K562 (cell line): ENCODE data around the gene OPA3. TPM values are rescaled to one million over a fixed set of nuclear protein-coding genes. Genes with fewer than 3 reads are reported as not detected.

ENCODE experiments used
- ATAC-seq: fragments of 200-7000 bp; cut with Tn5 transposase; 3 replicates; pipeline ENCODE4 v1.9.1; 2020; ENCODE audit warnings: moderate library complexity
- BruUV-seq: library from RNA; stranded (reverse); fragments of 400-500 nt; replicated peaks from 2 replicates; lab custom pipeline; 2021; lab: Mats Ljungman, UMichigan
- CTCF ChIA-PET: fragments of 300-600 bp; formaldehyde crosslinking; extraction: SDS; loops from one replicate; lab custom pipeline; 2021; ENCODE audit warnings: low intra/inter-chr PET ratio; lab: Yijun Ruan, JAX
- POLR2A ChIA-PET: fragments of 300-600, 350-650 bp; sonication (Branson Sonifier 250); formaldehyde crosslinking; extraction: SDS; loops from one replicate; lab custom pipeline; 2021; ENCODE audit warnings: antibody characterized with exemption, inconsistent platforms; lab: Yijun Ruan, JAX
- DNase-seq, 4 experiments: peaks; one replicate each; pipeline versions ENCODE4 v3.0.0 to v3.0.0-alpha.2; 2011 to 2018; ENCODE audit warnings: low spot score in 3 of 4, mixed read lengths in 3 of 4; ENCODE audit errors: extremely low read depth in 1 of 4
- FAIRE-seq: peaks from 2 replicates; lab custom pipeline; 2011; peaks lifted over from hg19 to GRCh38; lab: Jason Lieb, UNC
- H2AFZ ChIP-seq: 2 replicates; pipeline ENCODE4 v1.6.0; 2011; ENCODE audit warnings: low read depth, low read length, control low read depth, inconsistent platforms
- H3K27ac ChIP-seq: fragments of 200-600 bp; 3 replicates; pipeline ENCODE4 v1.8.0; 2011; ENCODE audit warnings: low read depth, mild to moderate bottlenecking, control low read depth, inconsistent platforms, low read length, moderate library complexity, mixed read lengths; ENCODE audit errors: extremely low read depth
- H3K27me3 ChIP-seq, 2 experiments: fragments of 300-600 bp in 1 of 2; 2 replicates in 1 of 2; 3 replicates in 1 of 2; pipeline versions ENCODE4 v1.6.0 to v1.8.0; 2011; ENCODE audit warnings: inconsistent platforms in 2 of 2, low read length in 2 of 2, mild to moderate bottlenecking in 1 of 2, mixed read lengths in 1 of 2, moderate library complexity in 1 of 2; ENCODE audit not compliant: control insufficient read depth in 2 of 2, insufficient read depth in 2 of 2
- H3K36me3 ChIP-seq: fragments of 300-600 bp; 3 replicates; pipeline ENCODE4 v1.8.0; 2011; ENCODE audit warnings: mild to moderate bottlenecking, low read length, inconsistent platforms; ENCODE audit not compliant: control insufficient read depth, insufficient read depth
- H3K4me1 ChIP-seq, 2 experiments: fragments of 200-600 bp in 1 of 2; replicated peaks in 1 of 2; 2 replicates in 1 of 2; 3 replicates in 1 of 2; pipeline versions ENCODE4 v1.5.1 to v1.8.0; 2011; ENCODE audit warnings: inconsistent platforms in 2 of 2, low read length in 2 of 2, mild to moderate bottlenecking in 1 of 2, mixed read lengths in 1 of 2, moderate library complexity in 1 of 2; ENCODE audit not compliant: control insufficient read depth in 2 of 2, insufficient read depth in 2 of 2
- H3K4me2 ChIP-seq: 2 replicates; pipeline ENCODE4 v1.6.1; 2011; ENCODE audit warnings: low read length, control low read depth, inconsistent platforms, mixed read lengths; ENCODE audit not compliant: insufficient read depth
- H3K4me3 ChIP-seq: fragments of 200-600 bp; sonication (generic), shearing (Covaris generic); 2 replicates; pipeline ENCODE4 v1.5.1; 2016; ENCODE audit warnings: control low read depth, inconsistent platforms
- H3K79me2 ChIP-seq: fragments of 200-600 bp; 3 replicates; pipeline ENCODE4 v1.8.0; 2011; ENCODE audit warnings: low read length, inconsistent platforms; ENCODE audit not compliant: control insufficient read depth, insufficient read depth
- H3K9ac ChIP-seq, 2 experiments: 2 replicates each; pipeline versions ENCODE4 v1.6.0 to v1.6.1; 2011; ENCODE audit warnings: low read depth in 2 of 2, low read length in 2 of 2, control low read depth in 1 of 2, inconsistent platforms in 1 of 2, mild to moderate bottlenecking in 1 of 2, mixed read lengths in 1 of 2; ENCODE audit not compliant: insufficient read depth in 1 of 2
- H3K9me1 ChIP-seq: one replicate; pipeline ENCODE4 v1.6.0; 2011; ENCODE audit warnings: inconsistent platforms, mild to moderate bottlenecking, low read length, moderate library complexity; ENCODE audit not compliant: control insufficient read depth, insufficient read depth
- H3K9me3 ChIP-seq: replicated peaks from 2 replicates; pipeline ENCODE4 v1.5.1; 2011; ENCODE audit warnings: low read depth, low read length, inconsistent platforms; ENCODE audit not compliant: control insufficient read depth, insufficient read depth
- H4K20me1 ChIP-seq: replicated peaks from 2 replicates; pipeline ENCODE4 v1.6.1; 2011; ENCODE audit warnings: low read length, inconsistent platforms, mixed read lengths; ENCODE audit not compliant: control insufficient read depth, insufficient read depth
- BACH1 ChIP-seq: fragments of 200-800 bp; sonication (Bioruptor generic); IDR thresholded peaks from 2 replicates; pipeline ENCODE4 v1.6.1; 2016; ENCODE audit warnings: missing genetic modification characterization, missing compliant biosample characterization
- BCL6 ChIP-seq: fragments of 250-450 bp; sonication (Bioruptor Pico); IDR thresholded peaks from 2 replicates; pipeline ENCODE4 v1.4.0; 2020
- BCOR ChIP-seq: fragments of 450-650 bp; IDR thresholded peaks from 2 replicates; pipeline ENCODE4 v1.6.1; 2016
- E2F3 ChIP-seq: fragments of 250-450 bp; sonication (Bioruptor Pico); IDR thresholded peaks from 2 replicates; pipeline ENCODE4 v1.4.0; 2020; ENCODE audit warnings: mild to moderate bottlenecking
- ERF ChIP-seq: fragments of 450-650 bp; formaldehyde crosslinking; IDR thresholded peaks from 2 replicates; pipeline ENCODE4 v1.4.0; 2020; ENCODE audit warnings: mild to moderate bottlenecking, mixed read lengths
- HMG20B ChIP-seq: fragments of 250-450 bp; sonication (Bioruptor Pico); IDR thresholded peaks from 2 replicates; pipeline ENCODE4 v1.5.0; 2021; ENCODE audit warnings: mild to moderate bottlenecking
- KLF6 ChIP-seq: fragments of 250-450 bp; sonication (Bioruptor Pico); IDR thresholded peaks from 2 replicates; pipeline ENCODE4 v1.4.0; 2020; ENCODE audit warnings: mild to moderate bottlenecking, moderate library complexity, borderline replicate concordance
- LCOR ChIP-seq: sonication (generic); formaldehyde crosslinking; IDR thresholded peaks from 2 replicates; pipeline ENCODE4 v1.8.0; 2022; ENCODE audit warnings: mild to moderate bottlenecking, missing genetic modification reagents
- MTF1 ChIP-seq: fragments of 250-450 bp; sonication (Bioruptor Pico); IDR thresholded peaks from 2 replicates; pipeline ENCODE4 v1.9.0; 2021; ENCODE audit warnings: moderate library complexity, mild to moderate bottlenecking, inconsistent platforms, borderline replicate concordance
- POLR2H ChIP-seq: IDR thresholded peaks from 2 replicates; pipeline ENCODE4 v1.6.1; 2016; ENCODE audit warnings: missing genetic modification characterization, low read depth, mild to moderate bottlenecking, control low read depth, missing compliant biosample characterization, moderate library complexity
- RBM14 ChIP-seq: fragments of 200-400 bp; formaldehyde crosslinking; IDR thresholded peaks from 2 replicates; pipeline ENCODE4 v1.6.1; 2018; ENCODE audit warnings: low read depth, mild to moderate bottlenecking, low read length, moderate library complexity, borderline replicate concordance; ENCODE audit not compliant: insufficient read depth
- TCF7L2 ChIP-seq: fragments of 150-350 bp; IDR thresholded peaks from 2 replicates; pipeline ENCODE4 v1.6.1; 2016; ENCODE audit warnings: low read depth, mild to moderate bottlenecking, low read length, moderate library complexity
- WGBS: fragments of 100-300 bp; shearing (Covaris generic); methylation state at CpG from one replicate; pipeline ENCODE4 v1.1.6; 2016; ENCODE audit warnings: low coverage, mixed read lengths; ENCODE audit not compliant: insufficient coverage; ENCODE audit errors: missing lambda C conversion rate; 5-methylcytosine and 5-hydroxymethylcytosine counted together
- in situ Hi-C: fragments of 300-500 bp; cut with MboI; formaldehyde crosslinking; loops from 4 replicates; pipeline ENCODE4 v1.15.0; 2018; ENCODE audit warnings: inconsistent platforms, mixed read lengths
- intact Hi-C: fragments of 100-400 bp; cut with micrococcal nuclease; formaldehyde crosslinking; loops from 2 replicates; pipeline ENCODE4 v1.14.2; 2022
- polyA plus RNA-seq, 8 experiments: library from polyadenylated mRNA; depleted of rRNA in 4 of 8; stranded (reverse) in 5 of 8; unstranded in 3 of 8; fragments of >200 nt; fragmentation: Nextera tagmentation in 2 of 8; fragmentation: Illumina TruSeq in 1 of 8; extraction: Ambion mirVana in 2 of 8; extraction: Trizol in 1 of 8; gene quantifications; 2 replicates each; pipeline versions ENCODE4 v1.2.1 to v1.2.3, GENCODE V29; 2011 to 2014; ENCODE audit warnings: inconsistent platforms in 1 of 8, missing spikeins in 1 of 8
- total RNA-seq, 7 experiments: library from RNA; depleted of rRNA in 6 of 7; stranded (reverse); fragments of >200 nt in 6 of 7; fragmentation: Illumina TruSeq in 2 of 7; extraction: Trizol in 2 of 7; gene quantifications; 2 replicates each; pipeline versions ENCODE4 v1.2.1 to v1.2.3, GENCODE V29; 2011 to 2021; ENCODE audit warnings: low replicate concordance in 1 of 7
- TF ChIP-seq, protein P1 (sequence below): sonication (generic); IDR thresholded peaks from 2 replicates; pipeline ENCODE4 v1.6.1; 2016
- TF ChIP-seq, protein P2 (sequence below), 2 experiments: fragments of 250-450 bp in 1 of 2; fragments of 450-650 bp in 1 of 2; sonication (Bioruptor Pico) in 1 of 2; IDR thresholded peaks; 2 replicates each; pipeline versions ENCODE4 v1.6.1 to v1.8.0; 2016 to 2021; ENCODE audit warnings: mild to moderate bottlenecking in 2 of 2, moderate library complexity in 2 of 2, missing compliant biosample characterization in 1 of 2, missing genetic modification characterization in 1 of 2
- TF ChIP-seq, protein P3 (sequence below), 3 experiments: fragments of 200-800 bp in 1 of 3; fragments of 250-450 bp in 1 of 3; fragments of 450-650 bp in 1 of 3; sonication (Bioruptor Pico) in 1 of 3; sonication (Bioruptor generic) in 1 of 3; formaldehyde crosslinking in 1 of 3; IDR thresholded peaks; 2 replicates each; pipeline versions ENCODE4 v1.6.1 to v1.8.0; 2016 to 2022; ENCODE audit warnings: mild to moderate bottlenecking in 2 of 3, missing genetic modification characterization in 2 of 3, missing compliant biosample characterization in 1 of 3, moderate library complexity in 1 of 3

OPA3 gene
- total and polyA plus RNA-seq, 9 of the 15 experiments (the other 6 are each of a cell fraction or from before 2014, with no cell fraction given) = 1.4 to 18.8 (median 9.0) TPM

DNA sequence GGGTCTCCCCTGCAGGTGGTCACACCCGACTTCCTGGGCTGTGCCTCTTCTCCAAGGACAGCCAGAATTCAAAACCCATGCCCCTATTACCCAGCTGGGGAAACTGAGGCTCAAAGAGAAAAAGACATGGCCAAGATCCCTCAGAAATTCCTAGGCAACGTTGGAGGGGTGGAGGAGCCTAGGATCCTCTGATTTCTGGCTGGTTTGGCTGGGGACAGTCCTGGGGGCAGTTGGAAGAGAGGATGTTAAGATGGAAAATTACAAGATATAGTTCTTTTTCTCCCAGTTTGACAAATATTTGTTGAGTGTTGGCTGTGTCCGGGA, 74.9 kb downstream of the OPA3 start:
- ChIA-PET CTCF (no interaction called here), POLR2A (interaction anchor here (0.6 to 1.0 kb wide), 2 partner anchors 16 to 23 kb away, joined by 3 read pairs; no protein-coding TSS in a partner anchor)
- peaks cover 83% of the 10 kb centered on the region for H3K79me2 ChIP-seq
- in situ Hi-C loops = no loop called here
- H3K4me3 ChIP-seq = peak overlapping the region; percentile 99
- H3K9ac ChIP-seq = peak overlapping the region; percentile 76 to 97
- no peaks in the 10 kb centered on the region for H3K9me3 ChIP-seq
- no peaks in the 10 kb centered on the region for H3K9me1 ChIP-seq
- 2% methylated on average over 3 of the region's 3 CpGs for WGBS
- peak overlapping the region; percentile 98 for H3K27ac ChIP-seq
- no peak overlapping the region for H2AFZ ChIP-seq
- peaks cover 49% of the 10 kb centered on the region; the same call in 2 of the 3 replicates for H3K36me3 ChIP-seq
- no peak for FAIRE-seq
- ATAC-seq = no peak
- peaks cover 43 to 53% of the 10 kb centered on the region in 2 experiments for H3K4me1 ChIP-seq
- BruUV-seq = no TSS peak
- no peaks in the 10 kb centered on the region for H3K27me3 ChIP-seq
- peak overlapping the region; percentile 97 for H3K4me2 ChIP-seq
- H4K20me1 ChIP-seq = peaks cover 2% of the 10 kb centered on the region; the same call in 1 of the 2 replicates
- DNase-seq = no peak
- intact Hi-C loops = loop anchor here (5.0 kb wide), 1 partner anchor 133 kb away; no protein-coding TSS in a partner anchor
- TF ChIP-seq POLR2H (tag) = peak; percentile 60
- no peak for TF ChIP-seq RBM14
- peak; percentile 61 for TF ChIP-seq BCOR
- TF ChIP-seq ERF (CRISPR knock-in tag) = peak; percentile 72; the same call in 1 of the 2 replicates
- no peak for TF ChIP-seq MTF1
- peak; percentile 45; the same call in 1 of the 2 replicates for TF ChIP-seq BACH1 (tag)
- TF ChIP-seq, protein P1, sequence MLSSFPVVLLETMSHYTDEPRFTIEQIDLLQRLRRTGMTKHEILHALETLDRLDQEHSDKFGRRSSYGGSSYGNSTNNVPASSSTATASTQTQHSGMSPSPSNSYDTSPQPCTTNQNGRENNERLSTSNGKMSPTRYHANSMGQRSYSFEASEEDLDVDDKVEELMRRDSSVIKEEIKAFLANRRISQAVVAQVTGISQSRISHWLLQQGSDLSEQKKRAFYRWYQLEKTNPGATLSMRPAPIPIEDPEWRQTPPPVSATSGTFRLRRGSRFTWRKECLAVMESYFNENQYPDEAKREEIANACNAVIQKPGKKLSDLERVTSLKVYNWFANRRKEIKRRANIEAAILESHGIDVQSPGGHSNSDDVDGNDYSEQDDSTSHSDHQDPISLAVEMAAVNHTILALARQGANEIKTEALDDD = no peak
- 0 out of 2 replicates have a peak, but pooled peaks have one; percentile 42 for TF ChIP-seq KLF6
- TF ChIP-seq TCF7L2 = no peak
- TF ChIP-seq HMG20B = no peak
- 0 out of 2 replicates have a peak, but pooled peaks have one; percentile 20 for TF ChIP-seq BCL6
- TF ChIP-seq, protein P2, sequence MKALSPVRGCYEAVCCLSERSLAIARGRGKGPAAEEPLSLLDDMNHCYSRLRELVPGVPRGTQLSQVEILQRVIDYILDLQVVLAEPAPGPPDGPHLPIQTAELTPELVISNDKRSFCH (CRISPR knock-in tag; IDR thresholded peaks at IDR 0.05) = no peak
- TF ChIP-seq, protein P2 (tag; IDR thresholded peaks at IDR 0.05) = 0 out of 2 replicates have a peak, but pooled peaks have one; percentile 19
- TF ChIP-seq LCOR (CRISPR knock-in tag) = 0 out of 2 replicates have a peak, but pooled peaks have one; percentile 5
- 0 out of 2 replicates have a peak, but pooled peaks have one; percentile 2 for TF ChIP-seq E2F3 (CRISPR knock-in tag)
- TF ChIP-seq, protein P3, sequence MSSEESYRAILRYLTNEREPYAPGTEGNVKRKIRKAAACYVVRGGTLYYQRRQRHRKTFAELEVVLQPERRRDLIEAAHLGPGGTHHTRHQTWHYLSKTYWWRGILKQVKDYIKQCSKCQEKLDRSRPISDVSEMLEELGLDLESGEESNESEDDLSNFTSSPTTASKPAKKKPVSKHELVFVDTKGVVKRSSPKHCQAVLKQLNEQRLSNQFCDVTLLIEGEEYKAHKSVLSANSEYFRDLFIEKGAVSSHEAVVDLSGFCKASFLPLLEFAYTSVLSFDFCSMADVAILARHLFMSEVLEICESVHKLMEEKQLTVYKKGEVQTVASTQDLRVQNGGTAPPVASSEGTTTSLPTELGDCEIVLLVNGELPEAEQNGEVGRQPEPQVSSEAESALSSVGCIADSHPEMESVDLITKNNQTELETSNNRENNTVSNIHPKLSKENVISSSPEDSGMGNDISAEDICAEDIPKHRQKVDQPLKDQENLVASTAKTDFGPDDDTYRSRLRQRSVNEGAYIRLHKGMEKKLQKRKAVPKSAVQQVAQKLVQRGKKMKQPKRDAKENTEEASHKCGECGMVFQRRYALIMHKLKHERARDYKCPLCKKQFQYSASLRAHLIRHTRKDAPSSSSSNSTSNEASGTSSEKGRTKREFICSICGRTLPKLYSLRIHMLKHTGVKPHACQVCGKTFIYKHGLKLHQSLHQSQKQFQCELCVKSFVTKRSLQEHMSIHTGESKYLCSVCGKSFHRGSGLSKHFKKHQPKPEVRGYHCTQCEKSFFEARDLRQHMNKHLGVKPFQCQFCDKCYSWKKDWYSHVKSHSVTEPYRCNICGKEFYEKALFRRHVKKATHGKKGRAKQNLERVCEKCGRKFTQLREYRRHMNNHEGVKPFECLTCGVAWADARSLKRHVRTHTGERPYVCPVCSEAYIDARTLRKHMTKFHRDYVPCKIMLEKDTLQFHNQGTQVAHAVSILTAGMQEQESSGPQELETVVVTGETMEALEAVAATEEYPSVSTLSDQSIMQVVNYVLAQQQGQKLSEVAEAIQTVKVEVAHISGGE (CRISPR knock-in tag; IDR thresholded peaks at IDR 0.05) = 0 out of 6 replicates have a peak, but pooled peaks of 1 of the 3 experiments have one; percentile 25
